Umbilical cord (tissue), 2 donors: ENCODE measurements around the gene OCA2. TPM values are rescaled to one million over a fixed set of nuclear protein-coding genes. Genes with fewer than 3 reads are reported as not detected.

ENCODE experiments used
- DNase-seq: peaks from one replicate; pipeline ENCODE4 v3.0.0-alpha.2; 2015; ENCODE audit warnings: low spot score
- total RNA-seq: library from RNA; depleted of rRNA; stranded (reverse); fragments of >200 nt; gene quantifications from one replicate; pipeline ENCODE4 v1.2.3, GENCODE V29; 2014; ENCODE audit warnings: low replicate concordance; ENCODE audit not compliant: insufficient read depth

Gene OCA2
- total RNA-seq, 1 donor from 2014 or later: 41.2 TPM

- DNase-seq: no peak
Observed at GRCh38 chr15:27873039-27873438, 226.1 kb downstream of the OCA2 start.

- DNase-seq: no peak
Observed at GRCh38 chr15:27872355-27872754, 226.8 kb downstream of the OCA2 start.

GRCh38 chr15:27871902-27872260 is 227.2 kb downstream of the OCA2 start:
- no peak for DNase-seq

- no peak for DNase-seq
Observed at GRCh38 chr15:27871078-27871901, 227.8 kb downstream of the OCA2 start.

- DNase-seq: no peak
Observed at GRCh38 chr15:27870320-27870719, 228.8 kb downstream of the OCA2 start.

- no peak for DNase-seq
Observed at GRCh38 chr15:27869697-27870281, 229.3 kb downstream of the OCA2 start.

GRCh38 chr15:27868828-27869404 is 230.2 kb downstream of the OCA2 start:
- DNase-seq: no peak

- DNase-seq: no peak
Observed at GRCh38 chr15:27867861-27868260, 231.3 kb downstream of the OCA2 start.

- no peak for DNase-seq
Observed at GRCh38 chr15:27866505-27867165, 232.5 kb downstream of the OCA2 start.

GRCh38 chr15:27865926-27866325 is 233.2 kb downstream of the OCA2 start:
- no peak for DNase-seq

GRCh38 chr15:27865323-27865922 is 233.7 kb downstream of the OCA2 start:
- no peak for DNase-seq

- DNase-seq: no peak
Observed at GRCh38 chr15:27864719-27865118, 234.4 kb downstream of the OCA2 start.

GRCh38 chr15:27864086-27864485 is 235.0 kb downstream of the OCA2 start:
- no peak for DNase-seq

- no peak for DNase-seq
Observed at GRCh38 chr15:27863000-27863399, 236.1 kb downstream of the OCA2 start.

GRCh38 chr15:27861171-27861570 is 237.9 kb downstream of the OCA2 start:
- no peak for DNase-seq

- no peak for DNase-seq
Observed at GRCh38 chr15:27855137-27855536, 244.0 kb downstream of the OCA2 start.

GRCh38 chr15:27854601-27855000 is 244.5 kb downstream of the OCA2 start:
- DNase-seq: no peak

- DNase-seq: no peak
Observed at GRCh38 chr15:27853624-27854455, 245.3 kb downstream of the OCA2 start.

- no peak for DNase-seq
Observed at GRCh38 chr15:27851858-27852210, 247.3 kb downstream of the OCA2 start.

GRCh38 chr15:27850981-27851857 is 247.9 kb downstream of the OCA2 start:
- no peak for DNase-seq
